Colonic mucosa (tissue), 4 donors: Measurements from ENCODE around the gene JAKMIP1. TPM values are rescaled to one million over a fixed set of nuclear protein-coding genes. Genes with fewer than 3 reads are reported as not detected.

Experiments
- DNase-seq: peaks from one replicate; pipeline ENCODE4 v3.0.0-alpha.2; 2020
- H3K27ac ChIP-seq: fragments of 200-600 bp; one replicate; pipeline ENCODE4 v1.8.0; 2021
- H3K27me3 ChIP-seq: fragments of 200-600 bp; one replicate; pipeline ENCODE4 v1.8.0; 2021
- H3K36me3 ChIP-seq: fragments of 200-600 bp; one replicate; pipeline ENCODE4 v1.8.0; 2021
- H3K4me1 ChIP-seq: fragments of 200-600 bp; one replicate; pipeline ENCODE4 v1.8.0; 2021; ENCODE audit warnings: mild to moderate bottlenecking
- H3K4me3 ChIP-seq: fragments of 200-600 bp; one replicate; pipeline ENCODE4 v1.8.0; 2021
- H3K9ac ChIP-seq, 2 donors: one replicate each; pipeline ENCODE4 v1.7.0; 2013; ENCODE audit warnings: control low read depth in 2 of 2, low read depth in 2 of 2, low read length in 2 of 2
- H3K9me3 ChIP-seq: fragments of 200-600 bp; one replicate; pipeline ENCODE4 v1.8.0; 2021
- intact Hi-C: fragments of 100-400 bp; cut with DNase I; formaldehyde crosslinking; loops from one replicate; pipeline ENCODE4 v1.14.1; 2022
- total RNA-seq, 2 donors: library from RNA; stranded (reverse); fragmentation: NEBNext Ultra II Directional in 1 of 2; extraction: Animal tissue kit (Norgen Biotek cat#: 25700) in 1 of 2; gene quantifications; one replicate each; pipeline ENCODE4 v1.2.1, GENCODE V29; 2021
- TF ChIP-seq, protein P1 (sequence below): fragments of 200-600 bp; IDR thresholded peaks from one replicate; pipeline ENCODE4 v1.8.0; 2022; ENCODE audit warnings: antibody characterized with exemption, mild to moderate bottlenecking
- donor health status: healthy.
- donor health status: DM: no; HTN: no; CAD: no.
- donor health status: DM: no; HTN: no; CAD: no.

The JAKMIP1 gene
- total RNA-seq, 2 donors from 2014 or later, result 0.19 to 0.42 TPM

DNA sequence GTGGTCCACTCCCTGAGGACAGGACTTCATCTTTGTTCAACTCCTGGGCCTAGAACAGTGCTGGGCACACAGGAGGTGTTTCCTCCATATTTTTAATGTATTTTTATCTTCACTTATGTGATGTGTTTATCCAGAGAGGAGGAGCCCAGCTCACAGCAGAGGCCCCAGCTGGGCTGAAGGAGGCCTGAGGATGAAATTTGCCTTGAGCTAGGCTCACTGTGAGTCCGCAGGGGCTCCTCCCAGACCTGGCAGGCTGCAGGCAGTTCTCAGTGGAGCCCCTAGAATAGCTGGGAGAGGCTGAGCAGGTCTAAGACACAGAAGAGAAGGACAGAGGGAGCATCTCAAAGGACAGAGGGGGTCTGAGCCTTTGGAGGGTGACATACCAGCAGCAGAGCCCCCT is 208.9 kb downstream of the JAKMIP1 start:
- Histone ChIP-seq H3K4me1 (no peaks in the 10 kb centered on the region), H3K27ac (no peak overlapping the region), H3K27me3 (no peaks in the 10 kb centered on the region), H3K36me3 (no peaks in the 10 kb centered on the region), H3K9me3 (no peaks in the 10 kb centered on the region), H3K9ac (no peak overlapping the region), H3K4me3 (no peak overlapping the region)
- DNase-seq, result no peak
- TF ChIP-seq, protein P1, sequence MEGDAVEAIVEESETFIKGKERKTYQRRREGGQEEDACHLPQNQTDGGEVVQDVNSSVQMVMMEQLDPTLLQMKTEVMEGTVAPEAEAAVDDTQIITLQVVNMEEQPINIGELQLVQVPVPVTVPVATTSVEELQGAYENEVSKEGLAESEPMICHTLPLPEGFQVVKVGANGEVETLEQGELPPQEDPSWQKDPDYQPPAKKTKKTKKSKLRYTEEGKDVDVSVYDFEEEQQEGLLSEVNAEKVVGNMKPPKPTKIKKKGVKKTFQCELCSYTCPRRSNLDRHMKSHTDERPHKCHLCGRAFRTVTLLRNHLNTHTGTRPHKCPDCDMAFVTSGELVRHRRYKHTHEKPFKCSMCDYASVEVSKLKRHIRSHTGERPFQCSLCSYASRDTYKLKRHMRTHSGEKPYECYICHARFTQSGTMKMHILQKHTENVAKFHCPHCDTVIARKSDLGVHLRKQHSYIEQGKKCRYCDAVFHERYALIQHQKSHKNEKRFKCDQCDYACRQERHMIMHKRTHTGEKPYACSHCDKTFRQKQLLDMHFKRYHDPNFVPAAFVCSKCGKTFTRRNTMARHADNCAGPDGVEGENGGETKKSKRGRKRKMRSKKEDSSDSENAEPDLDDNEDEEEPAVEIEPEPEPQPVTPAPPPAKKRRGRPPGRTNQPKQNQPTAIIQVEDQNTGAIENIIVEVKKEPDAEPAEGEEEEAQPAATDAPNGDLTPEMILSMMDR, result no peak
- intact Hi-C loops, result no loop called here

DNA sequence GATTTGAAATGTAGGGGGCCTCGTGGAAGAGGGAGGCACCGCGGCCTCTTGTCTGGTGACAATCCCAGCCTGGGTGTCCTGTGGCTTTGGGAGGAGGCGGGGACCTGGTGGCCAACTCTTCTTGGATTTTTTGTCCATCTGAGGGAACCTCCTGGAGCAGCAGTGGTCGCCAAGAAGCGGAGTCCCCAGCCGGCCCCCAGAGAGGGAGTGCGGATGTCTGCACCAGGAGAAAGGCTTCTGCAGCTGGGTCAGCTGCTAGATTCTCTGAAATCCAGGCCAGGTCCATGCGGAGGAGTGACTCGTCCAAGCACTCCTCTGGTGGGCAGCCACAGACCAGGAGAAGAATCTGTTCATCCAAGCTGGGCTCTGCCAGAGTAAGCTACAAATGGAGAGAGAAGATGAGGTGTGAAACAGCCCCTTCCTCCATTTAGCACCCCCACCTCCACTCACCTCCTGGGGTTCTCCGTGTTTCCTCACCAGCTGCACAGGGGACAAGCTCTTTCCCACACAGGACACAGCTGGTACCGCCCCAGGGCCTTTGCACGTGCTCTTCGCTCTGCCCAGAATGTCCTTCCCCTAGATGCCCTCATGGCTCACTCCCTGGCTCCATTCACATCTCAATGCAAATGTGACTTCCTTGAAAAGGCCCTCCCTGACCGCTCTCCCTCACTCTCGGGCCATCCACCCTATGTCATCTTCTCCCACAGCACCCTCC is 209.7 kb downstream of the JAKMIP1 start:
- intact Hi-C loops, result no loop called here
- Histone ChIP-seq H3K9me3 (no peaks in the 10 kb centered on the region), H3K27me3 (no peaks in the 10 kb centered on the region), H3K9ac (no peak overlapping the region), H3K4me1 (no peaks in the 10 kb centered on the region), H3K4me3 (no peak overlapping the region), H3K36me3 (no peaks in the 10 kb centered on the region), H3K27ac (no peak overlapping the region)
- TF ChIP-seq, protein P1, result no peak
- no peak for DNase-seq

GRCh38 chr4:5989236-5990225 is 210.8 kb downstream of the JAKMIP1 start:
- Histone ChIP-seq H3K27me3 (no peaks in the 10 kb centered on the region), H3K9me3 (no peaks in the 10 kb centered on the region), H3K36me3 (no peaks in the 10 kb centered on the region), H3K27ac (no peak overlapping the region), H3K9ac (no peak overlapping the region), H3K4me3 (no peak overlapping the region), H3K4me1 (no peaks in the 10 kb centered on the region)
- TF ChIP-seq, protein P1, result no peak
- intact Hi-C loops, result no loop called here
- DNase-seq, result no peak

GRCh38 chr4:5988086-5988845 is 212.1 kb downstream of the JAKMIP1 start:
- DNase-seq, result no peak
- Histone ChIP-seq H3K9ac (no peak overlapping the region), H3K9me3 (no peaks in the 10 kb centered on the region), H3K4me3 (no peak overlapping the region), H3K27me3 (no peaks in the 10 kb centered on the region), H3K36me3 (no peaks in the 10 kb centered on the region), H3K27ac (no peak overlapping the region), H3K4me1 (no peaks in the 10 kb centered on the region)
- TF ChIP-seq, protein P1, result no peak
- intact Hi-C loops, result no loop called here

- intact Hi-C loops, result no loop called here
- no peak for DNase-seq
- Histone ChIP-seq H3K9ac (no peak overlapping the region), H3K36me3 (no peaks in the 10 kb centered on the region), H3K27ac (no peak overlapping the region), H3K4me3 (no peak overlapping the region), H3K9me3 (no peaks in the 10 kb centered on the region), H3K4me1 (no peaks in the 10 kb centered on the region), H3K27me3 (no peaks in the 10 kb centered on the region)
- TF ChIP-seq, protein P1, result no peak
Measured at GRCh38 chr4:5984843-5985242, 215.5 kb downstream of the JAKMIP1 start.
